ENCODE data around the gene CPZ.

The CPZ gene

DNA sequence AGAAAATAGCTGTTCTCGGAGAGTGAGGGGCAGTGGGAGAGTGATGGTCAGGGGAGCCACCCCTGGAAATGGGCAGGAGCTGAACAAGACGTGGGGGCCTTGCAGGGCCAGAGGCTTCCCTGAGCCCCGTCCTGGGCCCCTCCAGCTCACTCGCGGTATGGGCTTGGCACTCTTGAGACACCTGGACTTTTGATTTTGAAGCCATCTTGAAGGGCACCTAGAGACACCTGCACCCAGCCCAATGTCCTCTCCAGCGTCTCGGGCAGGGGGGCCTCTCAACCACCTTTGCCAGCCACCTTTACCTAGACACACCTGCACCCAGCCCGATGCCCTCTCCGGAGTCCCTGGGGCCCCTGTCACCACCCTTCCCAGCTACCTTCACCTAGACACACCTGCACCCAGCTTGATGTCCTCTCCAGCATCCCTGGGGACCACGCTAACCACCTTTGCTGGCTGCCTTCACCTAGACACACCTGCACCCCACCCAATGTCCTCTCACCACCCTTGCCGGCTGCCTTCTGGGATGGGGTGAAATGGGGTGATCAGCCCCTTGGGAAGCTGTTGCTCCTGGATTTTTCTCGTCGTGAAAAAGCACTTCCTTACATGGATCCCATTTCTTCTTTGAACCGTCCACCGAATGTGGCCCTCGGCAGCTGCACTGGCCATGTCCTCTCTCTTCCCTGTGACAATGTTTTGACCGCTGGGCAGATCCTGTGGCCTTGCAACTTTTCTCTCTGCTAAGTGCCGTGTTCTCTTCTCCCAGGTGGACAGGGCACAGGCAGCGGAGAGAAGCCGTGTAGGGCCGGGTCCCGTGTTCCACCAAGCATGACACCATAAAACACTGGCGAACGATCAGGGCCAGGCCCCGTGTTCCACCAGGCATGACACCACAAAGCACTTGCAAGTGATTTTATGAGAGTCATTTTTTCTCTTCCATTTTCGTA is 47.5 kb downstream of the CPZ start:
- DNase-seq (ENCODE audit: low spot score): no peak

DNA sequence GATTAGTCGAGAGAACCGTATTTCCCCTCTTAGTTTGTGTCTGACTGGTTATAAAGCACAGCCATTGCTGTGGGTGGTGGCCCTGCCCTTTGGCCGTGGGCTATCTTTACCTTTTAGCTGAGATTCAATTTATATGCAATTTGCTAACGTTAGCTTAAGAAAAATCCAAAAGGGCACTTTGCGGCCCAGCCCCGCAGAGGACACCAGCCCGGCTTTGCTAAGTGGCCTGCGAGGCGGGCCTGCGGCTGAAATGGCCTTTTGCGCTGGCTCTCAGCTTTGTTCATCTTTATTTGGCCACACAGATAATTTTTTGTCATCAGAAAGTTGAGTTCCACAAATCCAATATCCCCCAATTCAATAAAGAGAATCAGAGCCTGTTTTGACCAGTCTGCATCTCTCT is 48.3 kb downstream of the CPZ start:
- DNase-seq (ENCODE audit: low spot score): no peak

DNA sequence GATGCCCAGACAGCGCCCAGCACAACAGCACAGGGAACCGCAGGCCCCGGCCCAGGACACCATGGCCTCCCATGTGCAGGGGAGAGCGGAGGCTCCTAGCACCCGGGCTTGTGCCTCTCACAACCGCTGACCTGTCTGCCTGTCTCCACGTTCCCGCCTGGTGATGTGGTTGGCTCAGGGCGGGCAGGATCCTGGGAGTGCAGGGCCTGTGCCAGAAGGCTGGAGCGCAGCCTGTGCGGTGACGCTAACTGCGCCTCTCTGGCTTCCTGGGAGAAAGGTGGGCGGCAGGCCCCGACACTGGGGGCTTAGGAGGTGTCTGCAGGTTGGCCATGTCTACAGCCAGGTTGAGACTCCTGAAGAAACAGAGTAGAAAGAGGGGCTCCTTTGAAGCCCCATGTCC is 48.7 kb downstream of the CPZ start:
- DNase-seq (ENCODE audit: low spot score): no peak

DNA sequence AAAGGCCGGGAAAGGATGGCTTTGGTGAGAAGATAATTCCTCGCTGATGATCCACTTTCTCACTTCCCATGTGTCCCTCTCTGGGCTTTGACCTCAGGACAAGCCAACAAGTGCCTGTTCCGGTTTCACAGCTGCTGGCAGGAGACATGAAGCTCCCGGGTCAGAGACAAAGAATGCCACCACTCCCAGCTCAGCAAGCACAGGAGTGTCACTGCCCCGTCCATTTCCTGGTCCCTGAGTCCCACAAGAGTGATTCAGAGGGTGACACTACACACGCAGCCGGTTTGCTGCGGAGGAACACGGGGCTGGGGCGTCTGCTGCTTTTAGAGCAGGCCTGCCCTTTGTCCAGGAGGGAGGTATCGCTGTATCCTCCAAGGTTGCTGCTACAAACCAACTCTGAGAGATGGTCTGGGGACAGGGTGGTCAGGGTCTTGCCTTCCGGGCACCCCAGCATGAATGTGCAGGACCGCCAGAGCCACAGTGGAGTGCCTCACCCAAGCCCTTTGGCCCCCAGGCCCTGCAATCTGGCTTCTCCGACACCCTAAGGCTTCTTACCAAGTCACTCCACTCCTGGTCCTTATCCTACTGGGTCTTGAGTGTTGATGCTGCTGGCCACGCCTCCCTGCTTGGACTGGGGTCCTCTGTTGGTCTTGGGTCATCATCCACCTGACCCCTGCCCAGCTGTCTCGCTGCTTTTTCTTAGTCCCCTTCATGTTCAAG is 49.5 kb downstream of the CPZ start:
- DNase-seq (ENCODE audit: low spot score): no peak

DNA sequence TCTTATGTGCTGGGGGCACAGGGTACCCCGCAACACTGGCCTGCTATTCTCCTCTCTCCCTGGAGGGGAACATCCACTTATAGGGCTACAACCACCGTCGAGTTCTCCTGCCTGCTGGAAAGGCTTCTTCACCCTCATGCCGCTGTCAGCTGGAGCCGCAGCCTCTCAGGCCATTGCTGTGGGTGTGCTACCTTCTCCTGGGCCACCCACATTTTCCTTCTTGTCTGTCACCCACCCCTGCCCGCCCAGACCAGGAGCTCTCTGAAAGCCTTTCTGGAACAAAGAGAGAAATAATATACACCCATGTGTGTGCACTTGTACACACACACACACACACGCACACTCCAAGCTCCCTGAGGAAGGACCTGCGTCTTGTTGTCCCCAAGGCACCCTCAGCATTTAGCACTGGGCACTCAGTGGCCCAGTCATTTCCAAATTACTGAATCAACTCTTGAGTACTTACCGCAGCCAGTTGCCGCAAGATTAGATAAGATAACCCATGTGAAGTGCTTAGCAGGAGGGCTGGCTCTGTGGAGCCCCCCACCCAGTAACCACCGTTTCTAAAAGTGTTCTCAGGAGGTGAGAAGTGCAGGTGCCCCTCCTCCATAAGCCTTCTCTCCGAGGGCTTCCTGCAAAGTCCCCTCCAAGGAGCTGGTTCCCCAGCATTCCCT is 50.2 kb downstream of the CPZ start:
- no peak for DNase-seq (ENCODE audit: low spot score)

DNA sequence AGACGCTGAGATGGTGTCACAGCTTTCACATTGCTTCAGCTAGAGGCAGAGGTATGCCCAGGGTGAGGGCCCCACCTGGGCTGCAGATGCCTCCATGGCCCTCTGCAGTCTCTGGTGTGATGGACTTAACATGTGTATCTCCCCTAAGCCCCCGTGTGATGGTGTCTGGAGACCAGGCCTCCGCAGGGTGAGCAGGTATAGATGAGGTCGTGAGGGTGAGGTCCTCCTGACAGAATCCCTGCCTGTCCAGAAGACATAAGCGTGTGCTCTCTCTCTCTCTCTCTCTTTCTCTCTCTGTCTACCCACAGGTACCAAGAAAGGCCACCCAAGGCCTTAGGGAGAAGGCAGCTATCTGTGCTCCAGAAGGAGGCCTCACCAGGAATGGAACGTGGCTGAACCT is 50.9 kb downstream of the CPZ start:
- DNase-seq (ENCODE audit: low spot score): no peak

DNA sequence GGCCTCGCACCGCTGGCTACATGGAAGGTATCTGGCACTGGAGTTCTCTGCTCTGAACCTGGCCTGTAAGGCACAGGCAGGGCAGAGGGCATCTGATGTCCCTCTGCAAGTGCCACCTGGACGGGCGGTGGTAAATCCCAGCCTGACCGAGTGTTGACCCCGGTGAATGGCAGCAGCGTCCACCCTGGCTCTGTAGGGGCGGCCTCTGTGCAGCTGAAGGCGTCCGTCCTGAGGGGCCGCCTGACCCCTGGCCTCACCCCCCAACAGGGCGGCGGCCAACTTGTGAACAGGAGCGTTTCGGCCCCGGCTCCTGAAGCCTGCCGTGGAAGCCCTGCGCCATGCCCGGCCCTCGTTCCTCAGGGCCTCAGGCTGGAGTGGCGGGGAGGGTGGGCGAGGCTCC is 51.4 kb downstream of the CPZ start:
- DNase-seq (ENCODE audit: low spot score): no peak

DNA sequence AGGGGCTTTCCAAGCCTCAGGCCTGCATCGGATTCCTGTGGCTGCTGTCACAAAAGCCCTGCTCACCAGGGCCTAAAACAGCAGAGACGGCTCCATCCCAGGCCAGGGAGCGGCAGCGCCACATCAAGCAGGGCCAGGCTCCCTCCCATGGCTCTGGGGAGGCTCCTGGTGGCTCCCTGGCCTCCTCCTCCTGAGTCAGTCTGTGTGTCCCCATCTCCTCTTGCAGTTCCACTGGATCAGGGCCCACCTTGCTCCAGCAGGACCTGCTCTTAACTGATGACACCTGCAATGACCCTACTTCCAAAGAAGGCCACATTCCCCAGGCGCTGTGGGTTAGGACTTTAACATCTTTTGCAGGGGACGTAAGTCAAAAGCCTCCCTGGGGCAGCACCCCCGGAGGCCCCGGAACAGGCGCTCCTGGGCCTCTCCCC is 51.9 kb downstream of the CPZ start:
- no peak for DNase-seq (ENCODE audit: low spot score)

DNA sequence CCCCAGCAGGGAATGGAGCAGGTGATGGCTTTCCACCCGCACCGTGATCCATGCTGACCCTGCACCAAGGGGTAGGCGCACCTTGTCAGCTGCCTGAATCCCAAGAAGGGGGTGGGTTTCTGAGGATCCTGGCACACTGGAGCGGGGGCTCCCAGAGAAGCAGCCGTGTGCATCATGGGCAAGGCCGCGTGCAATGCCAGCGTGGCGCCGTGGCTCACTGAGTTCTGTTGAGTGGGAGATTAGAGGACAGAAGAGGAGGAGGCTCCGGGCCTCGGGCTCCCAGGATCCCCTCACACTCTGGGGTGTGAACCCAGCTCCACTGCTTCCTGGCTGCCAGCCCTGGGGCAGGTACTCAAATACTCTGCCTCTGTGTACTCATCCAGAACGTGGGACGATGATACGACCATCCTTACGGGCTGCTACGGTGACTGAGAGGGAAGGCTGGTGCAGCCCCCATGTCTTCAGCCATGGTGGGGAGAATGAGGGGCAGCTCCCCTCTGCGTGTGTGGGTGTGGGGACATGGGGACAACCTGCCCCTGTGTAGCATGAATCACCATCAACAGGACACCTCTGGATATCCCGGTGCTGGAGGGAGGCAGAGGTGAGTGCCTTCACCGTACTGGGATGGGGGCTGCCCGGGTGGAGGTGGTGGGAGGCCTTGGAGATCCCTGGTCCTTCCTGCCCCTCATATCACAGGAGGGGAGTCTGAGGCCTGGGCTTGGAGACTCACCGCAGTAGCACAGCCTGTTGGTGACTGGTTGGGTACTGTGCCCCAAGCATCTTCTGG is 52.6 kb downstream of the CPZ start:
- DNase-seq (ENCODE audit: low spot score): no peak

DNA sequence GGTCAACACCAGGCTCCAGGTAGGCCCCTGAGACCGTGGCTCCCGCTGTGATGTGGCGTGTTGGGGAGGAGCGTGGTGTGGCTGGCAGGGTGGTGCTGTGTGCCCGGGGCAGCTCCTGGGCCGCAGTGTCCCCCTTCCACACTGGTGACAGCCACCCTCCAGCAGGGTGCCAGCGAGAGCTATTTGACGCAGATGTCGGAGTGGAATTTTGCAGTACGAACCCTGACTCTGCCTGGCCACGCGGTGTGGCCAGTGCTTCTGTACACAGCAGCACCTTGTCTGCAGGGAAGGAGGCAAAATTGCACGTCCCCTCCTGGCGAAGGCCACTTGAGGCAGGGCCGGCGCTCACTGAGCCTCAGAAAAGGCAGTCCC is 53.2 kb downstream of the CPZ start:
- no peak for DNase-seq (ENCODE audit: low spot score)

DNA sequence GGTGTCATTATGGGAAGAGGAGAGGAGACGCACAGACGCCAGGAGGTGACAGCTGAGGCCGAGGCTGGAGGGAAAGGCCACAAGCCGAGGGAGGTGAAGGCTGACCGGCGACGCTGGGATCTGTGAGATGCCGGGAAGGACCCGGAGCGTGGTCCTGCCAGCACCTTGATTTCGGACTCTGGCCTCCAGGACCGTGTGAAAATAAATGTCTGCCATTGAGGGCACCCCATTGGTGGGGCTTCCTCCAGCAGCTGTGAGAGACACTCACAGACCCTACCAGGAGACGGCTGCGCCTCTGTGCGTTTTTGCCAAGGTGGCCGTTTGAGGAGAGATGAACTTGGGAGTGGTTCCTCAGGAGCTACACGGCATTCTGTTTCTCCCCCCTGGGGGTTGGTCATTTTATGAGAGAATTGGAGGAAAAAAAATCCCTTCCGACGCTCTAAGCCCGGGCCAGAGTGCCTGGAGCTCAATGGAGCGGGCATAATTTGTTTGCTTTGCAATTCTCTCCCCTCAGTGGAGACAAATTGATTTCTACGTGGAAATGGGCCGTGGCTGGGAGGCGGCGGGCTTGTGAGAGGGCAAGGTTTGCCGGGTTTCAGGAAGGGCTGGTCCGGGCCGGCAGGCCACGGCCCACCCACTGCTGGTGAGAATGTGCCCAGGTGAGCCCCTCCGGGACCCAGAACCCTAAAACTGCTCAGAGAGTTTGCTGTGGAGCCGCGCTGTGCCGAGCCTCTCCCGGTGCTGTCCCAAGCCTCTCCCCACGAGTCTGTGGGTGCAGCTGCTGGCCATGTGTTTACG is 53.9 kb downstream of the CPZ start:
- no peak for DNase-seq (ENCODE audit: low spot score)

DNA sequence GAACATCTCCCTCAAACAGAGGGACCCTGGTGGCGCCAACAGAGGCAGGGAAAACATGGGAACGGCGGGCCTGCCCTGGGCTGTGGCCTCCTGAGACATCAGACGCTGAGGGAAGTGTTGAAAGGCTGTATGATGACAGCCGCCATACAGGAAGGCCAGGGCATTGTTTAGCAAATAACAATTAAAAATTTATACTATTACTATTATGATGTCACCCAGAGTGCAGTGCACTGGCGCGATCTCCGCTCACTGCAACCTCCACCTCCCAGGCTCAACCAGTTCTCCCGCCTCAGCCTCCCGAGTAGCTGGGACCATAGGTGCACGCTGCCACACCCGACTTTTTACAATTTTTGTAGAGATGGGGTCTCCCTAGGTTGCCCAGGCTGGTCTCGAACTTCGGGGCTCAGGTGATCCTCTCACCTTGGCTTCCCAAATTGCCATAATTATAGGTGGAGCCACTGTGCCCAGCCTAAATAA is 54.6 kb downstream of the CPZ start:
- DNase-seq (ENCODE audit: low spot score): no peak

DNA sequence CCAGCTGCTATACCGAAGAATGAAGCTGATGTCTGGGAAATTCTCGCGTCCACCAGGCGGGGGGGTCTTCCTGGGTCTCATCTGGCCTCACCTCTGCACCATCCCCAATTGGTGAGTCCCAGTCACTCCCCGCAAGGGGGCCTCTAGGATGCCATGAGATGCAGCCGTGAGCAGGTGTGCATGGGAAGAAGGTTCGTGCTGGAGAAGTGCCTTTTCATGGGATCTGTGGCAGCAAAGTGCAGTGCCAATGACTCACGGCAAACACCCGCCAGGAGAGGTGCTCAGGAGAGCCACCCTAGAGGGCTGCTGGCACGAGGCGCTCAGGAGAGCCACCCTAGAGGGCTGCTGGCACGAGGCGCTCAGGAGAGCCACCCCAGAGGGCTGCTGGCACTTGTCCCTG is 55.1 kb downstream of the CPZ start:
- DNase-seq (ENCODE audit: low spot score): no peak

DNA sequence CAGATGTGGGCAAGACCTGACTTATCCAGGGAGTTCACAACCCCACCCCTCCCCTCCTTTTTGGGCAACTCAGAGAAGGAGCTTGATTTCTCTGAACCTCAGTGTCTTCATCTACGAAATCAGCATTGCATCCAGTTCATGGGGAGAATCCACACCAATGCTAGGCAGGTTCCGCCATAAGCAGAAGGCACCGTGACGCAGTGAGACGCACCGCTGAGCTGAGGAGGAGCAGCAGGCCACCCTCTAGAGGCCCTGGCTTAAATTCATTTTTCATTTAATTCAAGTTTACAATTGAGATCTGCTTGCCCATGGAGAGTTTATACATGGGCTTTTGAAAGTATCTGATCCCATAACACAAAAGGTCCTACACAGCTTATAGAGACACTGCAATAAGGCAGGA is 55.7 kb downstream of the CPZ start:
- DNase-seq (ENCODE audit: low spot score): no peak

DNA sequence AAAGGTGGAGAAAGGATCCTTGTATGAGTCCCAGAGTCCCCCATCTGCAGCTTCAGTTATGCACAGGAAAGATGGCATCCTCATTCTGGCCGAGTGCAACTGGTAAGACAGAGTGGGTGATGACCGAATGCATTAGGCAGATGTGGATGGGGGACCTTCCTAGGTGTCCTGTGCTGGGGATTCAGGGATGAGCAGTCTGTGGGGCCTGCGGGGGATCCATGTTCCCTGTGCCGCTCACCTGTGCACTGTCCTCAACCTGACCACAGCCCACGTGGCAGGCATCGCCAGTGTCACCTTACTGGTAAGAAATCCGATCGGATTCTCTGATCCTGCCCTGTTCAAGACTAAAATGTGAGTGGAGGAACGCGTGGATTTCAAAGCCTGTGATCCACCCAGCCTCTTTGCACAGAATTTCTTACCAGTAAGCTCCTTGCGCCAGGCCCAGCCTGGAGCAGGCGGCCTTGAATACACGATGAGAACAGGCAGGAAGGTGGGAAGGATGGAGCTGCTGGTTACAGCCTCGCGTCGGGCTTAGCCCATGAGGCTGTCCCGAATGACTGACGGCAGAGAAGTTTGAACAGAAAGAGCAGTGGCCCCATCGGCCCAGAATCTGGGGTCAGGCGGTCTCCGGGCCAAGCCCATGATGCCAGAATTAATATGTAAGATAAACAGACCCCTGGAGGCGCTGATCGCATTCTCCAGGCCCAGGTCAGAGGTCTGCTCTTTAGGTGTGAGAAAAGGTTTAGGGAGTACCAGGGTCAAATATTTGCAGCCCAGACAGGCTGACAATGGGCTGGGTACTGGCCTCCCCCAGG is 56.5 kb downstream of the CPZ start:
- DNase-seq (ENCODE audit: low spot score): no peak

DNA sequence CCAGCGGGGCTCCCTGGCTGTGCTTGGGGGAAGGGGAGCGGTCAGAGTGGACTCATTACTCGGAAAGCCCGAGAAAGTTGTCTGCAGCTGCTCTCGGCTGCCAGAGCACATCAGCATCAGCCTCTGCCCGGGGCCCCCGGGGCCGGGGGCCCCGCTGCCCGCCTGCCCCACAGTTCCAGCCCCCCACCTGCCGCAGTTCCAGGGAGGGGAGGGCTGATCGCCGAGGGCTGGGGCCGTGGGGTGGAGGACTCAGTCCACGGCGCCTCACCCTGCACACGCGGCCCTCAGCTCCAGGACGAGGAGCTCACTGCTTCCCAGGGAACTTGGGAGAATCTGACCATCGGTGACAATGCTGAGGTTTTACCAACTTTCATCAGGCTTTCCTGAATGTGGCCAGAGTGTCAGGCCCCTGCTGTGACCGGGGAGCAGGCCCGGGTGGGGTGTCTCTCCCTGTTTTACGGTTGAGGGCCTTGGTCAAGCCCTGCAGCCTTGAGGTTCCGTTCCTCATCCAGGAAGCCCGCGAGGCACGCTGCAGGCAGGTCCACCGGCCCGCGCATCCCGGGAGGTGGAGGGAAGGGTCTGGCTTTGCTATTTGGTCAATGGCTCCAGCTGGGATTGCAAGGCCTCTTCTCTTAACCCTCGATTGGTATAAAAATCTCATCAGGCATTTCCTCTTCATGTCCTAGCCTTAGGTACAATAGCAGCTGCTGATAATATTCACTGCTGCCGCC is 57.2 kb downstream of the CPZ start:
- DNase-seq (ENCODE audit: low spot score): no peak

DNA sequence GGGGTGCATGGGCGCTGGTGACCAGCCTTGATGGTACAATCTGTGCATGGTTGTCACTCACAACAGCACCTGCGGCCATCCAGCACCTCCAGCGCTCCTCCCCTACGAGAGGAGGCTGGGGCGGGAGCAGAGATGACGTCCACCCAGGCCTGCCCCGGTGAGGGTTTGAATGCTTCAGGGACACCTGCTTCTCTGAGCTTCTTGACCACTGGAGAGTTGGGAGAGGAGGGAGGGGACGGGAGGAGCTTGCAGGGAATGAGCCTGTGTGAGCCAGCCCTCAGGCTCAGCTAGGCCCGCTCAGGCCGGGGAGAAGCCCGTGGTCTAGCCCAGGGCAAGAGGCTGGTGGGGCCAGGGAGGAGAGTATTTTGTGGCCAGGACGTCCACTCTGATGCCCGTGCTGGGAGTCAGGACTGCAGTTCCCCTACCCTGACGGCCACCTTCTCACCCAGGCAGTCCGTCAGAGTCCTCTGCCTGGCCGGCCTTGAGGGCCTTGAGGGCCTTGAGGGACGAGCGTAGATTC is 59.2 kb downstream of the CPZ start:
- DNase-seq (ENCODE audit: low spot score): no peak

DNA sequence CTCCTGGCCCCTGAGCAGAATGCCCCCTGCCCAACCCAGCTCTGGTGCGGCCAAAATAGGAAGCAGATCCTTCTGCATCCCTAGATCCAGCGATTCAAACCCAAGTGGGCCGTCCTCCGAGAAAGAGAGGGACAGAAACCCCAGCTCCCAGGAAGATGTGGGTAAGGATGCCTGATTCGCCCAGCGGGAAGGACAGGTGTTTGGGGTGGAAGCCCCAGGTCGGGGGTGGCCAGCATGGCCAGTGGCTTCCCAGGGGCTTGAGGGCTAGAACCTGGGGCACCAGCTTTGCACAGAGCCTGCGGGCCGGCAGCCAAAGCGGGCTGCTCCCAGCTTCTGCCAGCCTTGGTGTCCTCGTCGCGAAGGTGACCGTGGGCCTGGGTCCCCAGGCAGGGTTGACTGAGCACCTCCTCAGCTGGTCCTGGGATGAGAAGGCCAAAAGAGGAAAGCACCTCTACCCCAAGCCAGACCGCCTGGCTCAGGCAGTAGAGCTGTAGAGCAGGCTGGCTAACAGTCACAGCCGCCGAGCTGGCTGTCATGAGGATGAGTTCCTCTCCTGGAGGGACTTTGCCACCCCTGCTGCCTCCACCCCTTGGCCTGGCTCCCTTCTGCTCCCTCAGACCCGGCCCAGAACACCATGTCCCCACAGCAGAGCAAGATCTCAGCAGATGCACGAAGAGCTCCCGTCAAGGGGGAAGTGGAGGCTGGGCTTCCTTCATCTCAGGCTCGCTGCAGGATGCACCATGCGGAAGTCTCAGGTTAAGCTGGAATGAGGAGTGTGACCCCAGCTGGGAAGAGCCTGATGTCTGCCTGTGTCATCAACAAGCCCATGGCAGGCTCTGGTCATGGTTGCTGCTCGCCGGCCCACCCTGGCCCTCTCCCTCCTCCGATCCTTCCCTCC is 59.9 kb downstream of the CPZ start:
- no peak for DNase-seq (ENCODE audit: low spot score)
